D341Med (cell line): Measurements from ENCODE around the gene PLXDC2.
"Not testable (repeated sequence)": the region's sequence is repeated elsewhere in the genome, so short reads cannot be mapped to it uniquely, and the experiment has no call there.

Experiments
- DNase-seq: peaks from one replicate; pipeline ENCODE4 v3.0.0; 2012; ENCODE audit warnings: low spot score

The PLXDC2 gene

DNA sequence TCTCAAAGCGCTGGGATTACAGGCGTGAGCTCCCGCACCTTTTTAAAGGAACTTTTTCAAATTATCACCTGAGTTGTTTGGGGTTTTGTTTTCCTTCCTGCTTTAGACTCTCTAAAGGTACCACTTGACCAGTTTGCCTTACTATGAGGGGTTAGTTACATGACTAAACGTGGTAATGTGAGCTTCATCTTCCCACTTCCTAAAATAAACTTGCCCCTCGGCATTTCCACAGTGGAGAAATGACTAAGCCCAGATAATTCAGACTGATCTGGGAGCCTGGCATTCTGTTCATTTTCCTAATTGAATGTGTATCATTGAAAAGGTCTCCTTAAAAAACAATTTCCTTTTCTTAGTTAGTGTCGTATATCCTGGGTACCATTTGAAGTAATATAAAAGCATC, 163.4 kb downstream of the PLXDC2 start:
- DNase-seq, result no peak

GRCh38 chr10:19983880-19984565, 167.8 kb downstream of the PLXDC2 start:
- DNase-seq, result no peak

DNA sequence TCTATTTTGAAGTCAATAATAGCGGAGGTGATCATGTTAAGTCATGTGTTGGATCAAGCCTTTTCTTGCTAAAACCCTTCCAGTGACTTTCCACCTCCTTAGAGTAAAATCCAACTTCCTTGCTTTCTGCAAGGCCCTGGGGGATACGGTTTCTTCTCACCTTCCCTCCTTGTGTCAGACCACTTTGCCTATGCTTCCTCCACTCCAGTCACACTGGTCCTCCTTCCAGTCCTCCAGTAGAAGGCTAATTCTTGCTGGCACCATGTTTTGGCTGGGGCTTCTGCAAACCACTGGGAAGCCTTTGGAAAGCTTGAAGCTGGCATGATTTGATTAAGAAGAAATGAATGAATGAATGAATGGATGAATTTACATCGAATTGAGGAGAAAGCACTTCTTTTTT, 169.5 kb downstream of the PLXDC2 start:
- DNase-seq, result no peak

DNA sequence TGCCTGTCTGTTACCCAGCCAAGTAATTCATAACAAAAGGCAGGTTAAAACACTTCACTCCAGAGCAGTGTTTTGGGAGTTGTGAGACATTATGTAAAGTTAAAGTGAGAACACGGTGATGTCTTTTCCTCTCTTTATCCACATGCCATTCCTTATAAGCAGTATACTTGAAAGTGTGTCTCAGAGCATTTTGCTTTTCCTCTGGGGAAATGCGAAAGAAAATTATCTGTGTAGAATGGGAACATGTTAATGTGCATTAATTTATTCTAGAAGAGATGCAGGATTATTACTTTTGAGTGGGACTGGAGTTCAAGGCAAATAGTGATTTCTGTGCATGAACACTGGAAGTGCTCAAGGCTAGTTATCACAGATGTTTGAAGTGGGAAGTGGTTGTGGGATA, 170.4 kb downstream of the PLXDC2 start:
- no peak for DNase-seq

- DNase-seq, result no peak
Observed at GRCh38 chr10:19987931-19988330, 171.7 kb downstream of the PLXDC2 start.

DNA sequence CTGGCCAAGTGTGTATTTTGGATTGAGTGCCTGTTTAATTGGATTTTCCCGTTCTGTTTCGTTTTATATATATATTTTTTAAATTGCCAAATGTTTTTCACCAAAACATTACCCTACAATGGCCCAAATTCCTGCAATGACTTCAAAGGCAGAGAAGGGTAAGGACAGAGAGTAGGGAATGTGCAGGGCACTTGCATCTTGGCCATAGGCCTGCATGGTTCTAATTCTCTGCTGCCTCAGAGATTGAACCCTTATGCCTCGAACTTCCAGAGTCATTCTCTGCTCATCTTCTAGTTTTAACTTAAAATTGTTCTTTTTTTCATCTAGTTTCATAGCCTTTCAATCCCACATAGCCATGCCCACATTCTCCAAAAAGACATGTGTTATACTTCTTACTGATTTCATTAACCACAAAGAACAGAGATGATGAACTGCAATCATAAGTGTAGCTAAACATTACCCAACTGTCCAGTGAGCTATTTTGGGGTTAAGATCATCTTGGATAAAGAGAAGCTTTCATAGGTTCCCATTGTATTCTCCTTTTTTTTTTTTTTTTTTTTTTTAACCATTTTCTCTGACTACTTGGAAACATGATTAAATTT, 177.6 kb downstream of the PLXDC2 start:
- no peak for DNase-seq

DNA sequence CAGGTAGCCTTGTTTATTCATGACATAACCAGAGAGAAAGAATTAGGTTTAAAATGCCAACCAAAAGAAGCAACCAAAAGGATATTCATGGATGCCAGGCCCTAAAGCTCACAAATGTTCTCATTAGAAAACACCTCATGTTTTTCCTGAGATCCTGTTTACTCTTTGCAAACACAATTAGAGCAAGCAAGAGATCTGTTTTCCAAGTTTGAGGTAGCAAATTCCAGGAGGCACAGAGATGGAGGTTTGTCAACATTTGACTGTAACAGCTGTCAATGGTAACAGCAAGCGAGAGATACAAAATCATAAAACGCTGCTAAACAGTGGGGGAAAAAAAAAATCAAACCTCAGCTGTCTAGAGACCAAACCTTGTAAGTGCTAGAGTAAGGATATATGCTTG, 182.2 kb downstream of the PLXDC2 start:
- no peak for DNase-seq

- DNase-seq, result no peak
Observed at GRCh38 chr10:19999431-19999830, 183.2 kb downstream of the PLXDC2 start.

- DNase-seq, result not testable (repeated sequence)
Observed at GRCh38 chr10:20002026-20002425, 185.8 kb downstream of the PLXDC2 start.

DNA sequence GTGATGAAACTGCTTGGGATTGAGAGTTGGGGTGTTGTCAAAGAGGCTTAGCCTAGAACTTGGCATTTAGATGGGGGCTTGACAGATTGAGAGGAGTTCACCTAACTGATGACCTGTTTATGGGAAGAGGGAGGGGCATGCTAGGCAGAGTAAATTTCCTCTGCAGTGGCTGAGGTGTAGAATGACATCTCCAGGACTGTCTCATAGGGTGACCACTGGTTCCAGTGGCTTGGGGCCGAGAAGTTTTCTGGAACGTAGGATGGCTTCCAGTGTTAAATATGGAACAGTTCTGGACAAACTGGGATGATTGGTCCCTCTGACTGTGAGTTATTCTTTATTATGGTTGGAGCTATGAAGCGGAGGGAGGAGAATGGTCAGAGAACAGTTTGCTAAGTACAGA, 186.4 kb downstream of the PLXDC2 start:
- DNase-seq, result no peak

GRCh38 chr10:20004087-20004523, 187.9 kb downstream of the PLXDC2 start:
- DNase-seq, result no peak

DNA sequence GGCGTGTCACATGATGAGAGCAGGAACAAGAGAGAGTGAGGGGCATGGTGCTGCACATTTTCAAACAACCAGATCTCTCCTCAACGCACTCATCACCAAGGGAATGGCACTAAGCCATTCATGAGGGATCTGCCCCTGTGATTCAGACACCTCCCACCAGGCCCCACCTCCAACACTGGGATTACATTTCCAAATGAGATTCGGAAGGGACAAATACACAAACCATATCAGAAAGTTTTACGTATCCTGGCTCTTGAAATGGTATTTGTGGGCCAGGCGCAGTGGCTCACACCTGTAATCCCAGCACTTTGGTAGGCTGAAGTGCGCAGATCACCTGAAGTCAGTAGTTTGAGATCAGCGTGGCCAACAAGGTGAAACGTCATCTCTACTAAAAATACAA, 189.4 kb downstream of the PLXDC2 start:
- no peak for DNase-seq

- no peak for DNase-seq
Observed at GRCh38 chr10:20006169-20006870, 190.1 kb downstream of the PLXDC2 start.

- no peak for DNase-seq
Observed at GRCh38 chr10:20007426-20007825, 191.2 kb downstream of the PLXDC2 start.

DNA sequence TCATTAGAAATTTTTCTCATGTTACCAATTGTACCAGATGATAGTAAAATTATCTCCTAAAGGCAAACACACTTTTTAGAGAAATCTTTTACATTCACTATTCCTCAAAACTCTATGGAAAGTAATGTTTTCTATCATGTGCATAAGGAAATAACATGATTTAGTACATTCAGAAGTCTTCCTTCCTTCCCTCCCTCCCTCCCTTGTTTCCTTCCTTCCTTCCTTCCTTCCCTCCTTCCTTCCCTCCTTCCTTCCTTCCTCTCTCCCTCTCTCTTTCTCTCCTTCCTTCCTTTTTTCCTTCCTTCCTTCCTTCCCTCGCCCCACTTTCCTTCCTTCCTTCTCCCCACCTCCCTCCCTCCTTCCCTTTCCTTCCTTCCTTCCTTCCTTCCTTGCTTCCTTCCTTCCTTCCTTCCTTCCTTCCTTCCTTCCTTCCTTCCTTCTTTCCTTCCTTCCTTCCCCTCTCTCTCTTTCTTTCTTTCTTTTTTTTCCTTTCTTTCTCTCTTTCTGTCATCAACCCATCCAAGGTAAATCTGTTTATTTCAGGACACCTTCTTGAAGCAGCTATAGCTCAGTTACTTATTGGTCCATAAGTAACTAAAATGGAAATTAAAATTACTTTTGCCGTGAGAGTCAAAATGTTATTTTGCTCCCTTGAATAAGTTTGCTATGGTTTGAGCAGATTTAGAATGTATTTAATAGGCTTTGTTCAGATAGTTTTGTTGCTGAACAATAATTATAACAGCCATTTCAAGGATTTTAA, 197.9 kb downstream of the PLXDC2 start:
- DNase-seq, result no peak

DNA sequence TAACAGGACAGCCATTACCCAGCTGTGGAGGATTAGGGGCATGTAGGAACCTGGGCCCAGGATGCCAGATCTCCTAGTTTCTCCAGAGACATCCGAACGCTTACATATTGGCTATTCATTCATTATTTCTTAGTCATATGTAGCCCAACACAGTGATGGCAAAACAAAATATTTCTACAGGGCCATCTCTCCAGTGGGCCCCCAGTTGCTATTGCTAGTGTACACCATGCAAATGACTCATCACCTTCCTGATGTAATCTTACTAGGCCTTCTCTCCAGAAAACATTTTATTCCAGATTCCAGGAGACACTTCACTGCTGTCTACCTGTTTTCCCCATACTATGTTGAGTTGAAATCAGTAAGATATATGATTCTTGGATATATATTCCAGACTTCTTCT, 201.7 kb downstream of the PLXDC2 start:
- no peak for DNase-seq

GRCh38 chr10:20020677-20021076, 204.4 kb downstream of the PLXDC2 start:
- no peak for DNase-seq

GRCh38 chr10:20029523-20029922, 213.3 kb downstream of the PLXDC2 start:
- no peak for DNase-seq

GRCh38 chr10:20033476-20033875, 217.2 kb downstream of the PLXDC2 start:
- DNase-seq, result no peak

GRCh38 chr10:20034732-20035131, 218.5 kb downstream of the PLXDC2 start:
- no peak for DNase-seq

DNA sequence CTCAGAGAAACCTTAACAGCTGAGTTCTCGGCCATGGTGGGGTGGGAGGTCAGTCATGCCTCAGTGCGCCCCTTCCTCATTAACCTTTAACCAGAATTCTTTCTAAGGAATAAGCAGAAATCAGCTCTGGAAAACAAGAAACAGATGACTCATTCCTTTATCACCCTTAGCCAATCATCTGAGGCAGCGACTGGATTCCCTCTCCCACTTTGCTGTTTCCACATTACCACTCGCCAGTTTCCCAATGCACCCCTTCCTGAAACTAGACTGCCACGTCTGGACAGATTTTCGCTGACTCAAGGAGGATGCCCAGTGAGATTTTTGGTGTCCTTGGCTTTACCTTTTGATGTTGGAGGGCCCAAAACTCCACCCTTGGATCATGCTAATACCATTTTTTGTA, 223.8 kb downstream of the PLXDC2 start:
- no peak for DNase-seq

DNA sequence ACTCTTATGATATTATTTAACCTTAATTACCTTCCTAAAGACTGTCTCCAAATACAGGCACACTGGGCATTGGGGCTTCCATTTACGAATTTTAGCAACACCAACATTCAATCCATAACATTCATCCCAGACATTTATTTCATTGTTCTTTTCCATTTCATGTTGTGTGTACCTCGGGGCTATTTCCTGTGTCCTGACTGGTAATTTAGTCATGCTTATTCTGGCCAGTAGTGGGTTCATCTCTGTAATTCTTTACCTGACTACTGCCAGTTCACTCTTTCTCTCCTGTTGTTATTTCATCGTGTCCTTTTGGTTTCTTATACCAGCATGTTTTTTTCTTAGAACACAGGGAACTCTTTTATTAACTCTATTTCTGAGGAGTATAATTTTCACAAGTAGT, 225.7 kb downstream of the PLXDC2 start:
- no peak for DNase-seq

GRCh38 chr10:20045100-20045499, 228.9 kb downstream of the PLXDC2 start:
- DNase-seq, result not testable (repeated sequence)
